HepG2 (cell line): ENCODE results near the gene TEKT5. TPM values are rescaled to one million over a fixed set of nuclear protein-coding genes. Genes with fewer than 3 reads are reported as not detected.
A peak's percentile ranks its signal among the peaks of the same experiment; 100 is the strongest.

Source experiments
- BRD4 ChIP-seq: sonication (generic); formaldehyde crosslinking; IDR thresholded peaks from 2 replicates; pipeline ENCODE4 v1.4.0; 2020; ENCODE audit warnings: missing genetic modification reagents
- DNMT1 ChIP-seq: sonication (generic); formaldehyde crosslinking; IDR thresholded peaks from 2 replicates; pipeline ENCODE4 v1.5.1; 2020; ENCODE audit warnings: mild to moderate bottlenecking, missing genetic modification reagents
- HIC2 ChIP-seq: sonication (generic); formaldehyde crosslinking; IDR thresholded peaks from 2 replicates; pipeline ENCODE4 v1.9.0; 2022; ENCODE audit warnings: low read depth, missing genetic modification reagents
- MEF2D ChIP-seq: sonication (generic); formaldehyde crosslinking; IDR thresholded peaks from 2 replicates; pipeline ENCODE4 v1.5.1; 2020; ENCODE audit warnings: mild to moderate bottlenecking, missing genetic modification reagents
- MEIS2 ChIP-seq: sonication (generic); formaldehyde crosslinking; IDR thresholded peaks from 2 replicates; pipeline ENCODE4 v1.9.0; 2021; ENCODE audit warnings: mild to moderate bottlenecking, missing genetic modification reagents
- NCOA5 ChIP-seq: sonication (generic); formaldehyde crosslinking; IDR thresholded peaks from 2 replicates; pipeline ENCODE4 v1.4.0; 2020; ENCODE audit warnings: missing genetic modification reagents
- RBM22 ChIP-seq: fragments of 200-400 bp; formaldehyde crosslinking; optimal IDR thresholded peaks from 2 replicates; pipeline ENCODE3; 2017; ENCODE audit warnings: mild to moderate bottlenecking, low read length, moderate library complexity
- TEF ChIP-seq: sonication (generic); formaldehyde crosslinking; IDR thresholded peaks from 2 replicates; pipeline ENCODE4 v1.5.0; 2020; ENCODE audit warnings: missing genetic modification reagents
- TFAP4 ChIP-seq: sonication (generic); IDR thresholded peaks from 2 replicates; pipeline ENCODE4 v1.6.1; 2016; ENCODE audit warnings: low read depth, borderline replicate concordance
- UBTF ChIP-seq: sonication (generic); formaldehyde crosslinking; IDR thresholded peaks from 2 replicates; pipeline ENCODE4 v1.4.0; 2020; ENCODE audit warnings: mild to moderate bottlenecking, missing genetic modification reagents
- ZMAT5 ChIP-seq: sonication (generic); formaldehyde crosslinking; IDR thresholded peaks from 2 replicates; pipeline ENCODE4 v1.5.0; 2020; ENCODE audit warnings: mild to moderate bottlenecking, low read depth, missing genetic modification reagents, borderline replicate concordance
- ZNF143 ChIP-seq: sonication (generic); formaldehyde crosslinking; IDR thresholded peaks from 2 replicates; pipeline ENCODE4 v1.4.0; 2020; ENCODE audit warnings: missing genetic modification reagents
- ZNF34 ChIP-seq: sonication (generic); formaldehyde crosslinking; IDR thresholded peaks from 2 replicates; pipeline ENCODE4 v1.4.0; 2020; ENCODE audit warnings: mild to moderate bottlenecking, missing genetic modification reagents, borderline replicate concordance
- ZNF550 ChIP-seq: sonication (generic); formaldehyde crosslinking; IDR thresholded peaks from 2 replicates; pipeline ENCODE4 v1.4.0; 2020; ENCODE audit warnings: mild to moderate bottlenecking, missing genetic modification reagents, borderline replicate concordance
- ZNF674 ChIP-seq: sonication (generic); formaldehyde crosslinking; IDR thresholded peaks from 2 replicates; pipeline ENCODE4 v1.5.0; 2020; ENCODE audit warnings: low read depth, mild to moderate bottlenecking, missing genetic modification reagents
- ZNF816 ChIP-seq: sonication (generic); formaldehyde crosslinking; IDR thresholded peaks from 2 replicates; pipeline ENCODE4 v1.8.0; 2022; ENCODE audit warnings: missing genetic modification reagents, mild to moderate bottlenecking, borderline replicate concordance
- ZZZ3 ChIP-seq: sonication (generic); formaldehyde crosslinking; IDR thresholded peaks from 2 replicates; pipeline ENCODE4 v1.4.0; 2020; ENCODE audit warnings: missing genetic modification reagents, mild to moderate bottlenecking, borderline replicate concordance
- polyA plus RNA-seq, 8 experiments: library from polyadenylated mRNA; depleted of rRNA in 3 of 8; stranded (reverse) in 7 of 8; unstranded in 1 of 8; fragments of >200 nt; fragmentation: Illumina TruSeq in 4 of 8; extraction: Trizol in 4 of 8; gene quantifications; 2 replicates each; pipeline versions ENCODE4 v1.2.1 to v1.2.3, GENCODE V29; 2011 to 2016; ENCODE audit warnings: low read depth in 4 of 8, missing spikeins in 1 of 8, mixed read lengths in 1 of 8; ENCODE audit not compliant: insufficient read depth in 1 of 8
- total RNA-seq, 5 experiments: library from RNA; depleted of rRNA; stranded (reverse); fragments of >200 nt; fragmentation: Illumina TruSeq; extraction: Trizol; gene quantifications; 2 replicates each; pipeline ENCODE4 v1.2.3, GENCODE V29; 2016; ENCODE audit warnings: low read depth in 1 of 5
- TF ChIP-seq, protein P1 (sequence below): sonication (generic); formaldehyde crosslinking; IDR thresholded peaks from 2 replicates; pipeline ENCODE4 v1.5.1; 2020; ENCODE audit warnings: mild to moderate bottlenecking, missing genetic modification reagents, moderate library complexity

The TEKT5 gene
- total and polyA plus RNA-seq, 2 of the 13 experiments (the other 11 are each of a cell fraction or from before 2014, with no cell fraction given) = 0.16 TPM; not detected in 1

GRCh38 chr16:10629592-10629963 is 65.2 kb downstream of the TEKT5 start (continued):
- TF ChIP-seq, protein P1, sequence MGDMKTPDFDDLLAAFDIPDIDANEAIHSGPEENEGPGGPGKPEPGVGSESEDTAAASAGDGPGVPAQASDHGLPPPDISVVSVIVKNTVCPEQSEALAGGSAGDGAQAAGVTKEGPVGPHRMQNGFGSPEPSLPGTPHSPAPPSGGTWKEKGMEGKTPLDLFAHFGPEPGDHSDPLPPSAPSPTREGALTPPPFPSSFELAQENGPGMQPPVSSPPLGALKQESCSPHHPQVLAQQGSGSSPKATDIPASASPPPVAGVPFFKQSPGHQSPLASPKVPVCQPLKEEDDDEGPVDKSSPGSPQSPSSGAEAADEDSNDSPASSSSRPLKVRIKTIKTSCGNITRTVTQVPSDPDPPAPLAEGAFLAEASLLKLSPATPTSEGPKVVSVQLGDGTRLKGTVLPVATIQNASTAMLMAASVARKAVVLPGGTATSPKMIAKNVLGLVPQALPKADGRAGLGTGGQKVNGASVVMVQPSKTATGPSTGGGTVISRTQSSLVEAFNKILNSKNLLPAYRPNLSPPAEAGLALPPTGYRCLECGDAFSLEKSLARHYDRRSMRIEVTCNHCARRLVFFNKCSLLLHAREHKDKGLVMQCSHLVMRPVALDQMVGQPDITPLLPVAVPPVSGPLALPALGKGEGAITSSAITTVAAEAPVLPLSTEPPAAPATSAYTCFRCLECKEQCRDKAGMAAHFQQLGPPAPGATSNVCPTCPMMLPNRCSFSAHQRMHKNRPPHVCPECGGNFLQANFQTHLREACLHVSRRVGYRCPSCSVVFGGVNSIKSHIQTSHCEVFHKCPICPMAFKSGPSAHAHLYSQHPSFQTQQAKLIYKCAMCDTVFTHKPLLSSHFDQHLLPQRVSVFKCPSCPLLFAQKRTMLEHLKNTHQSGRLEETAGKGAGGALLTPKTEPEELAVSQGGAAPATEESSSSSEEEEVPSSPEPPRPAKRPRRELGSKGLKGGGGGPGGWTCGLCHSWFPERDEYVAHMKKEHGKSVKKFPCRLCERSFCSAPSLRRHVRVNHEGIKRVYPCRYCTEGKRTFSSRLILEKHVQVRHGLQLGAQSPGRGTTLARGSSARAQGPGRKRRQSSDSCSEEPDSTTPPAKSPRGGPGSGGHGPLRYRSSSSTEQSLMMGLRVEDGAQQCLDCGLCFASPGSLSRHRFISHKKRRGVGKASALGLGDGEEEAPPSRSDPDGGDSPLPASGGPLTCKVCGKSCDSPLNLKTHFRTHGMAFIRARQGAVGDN (CRISPR knock-in tag) = peak; percentile 55
- TF ChIP-seq ZNF550 (CRISPR knock-in tag) (0 out of 2 replicates have a peak, but pooled peaks have one; percentile 82), ZZZ3 (no peak), HIC2 (CRISPR knock-in tag) (no peak), NCOA5 (CRISPR knock-in tag) (no peak), TEF (no peak), ZNF143 (CRISPR knock-in tag) (peak; percentile 23; the same call in 1 of the 2 replicates), ZNF674 (no peak), ZNF34 (CRISPR knock-in tag) (no peak), ZNF816 (CRISPR knock-in tag) (no peak), DNMT1 (no peak), ZMAT5 (CRISPR knock-in tag) (no peak), MEF2D (CRISPR knock-in tag) (no peak), BRD4 (no peak), MEIS2 (CRISPR knock-in tag) (no peak), RBM22 (no peak), TFAP4 (peak; percentile 62; the same call in 1 of the 2 replicates), UBTF (0 out of 2 replicates have a peak, but pooled peaks have one; percentile 23)
